BE2C (cell line): Measurements from ENCODE around the gene CHDH.

Experiments used
- DNase-seq: peaks from one replicate; pipeline ENCODE4 v3.0.0-alpha.2; 2020
- H3K27me3 ChIP-seq: fragments of 250-450 bp; sonication (Bioruptor Pico); 2 replicates; pipeline ENCODE4 v1.5.1; 2020; ENCODE audit warnings: mild to moderate bottlenecking
- H3K36me3 ChIP-seq: fragments of 250-450 bp; sonication (Bioruptor Pico); 2 replicates; pipeline ENCODE4 v1.5.1; 2020; ENCODE audit warnings: mild to moderate bottlenecking
- H3K4me1 ChIP-seq: fragments of 250-450 bp; sonication (Bioruptor Pico); 2 replicates; pipeline ENCODE4 v1.5.1; 2020
- H3K4me3 ChIP-seq: 2 replicates; pipeline ENCODE4 v1.5.1; 2011; ENCODE audit warnings: low read depth, low read length
- H3K9me3 ChIP-seq: fragments of 250-450 bp; sonication (Bioruptor Pico); 2 replicates; pipeline ENCODE4 v1.5.1; 2020
- CTCF ChIP-seq: IDR thresholded peaks from 2 replicates; pipeline ENCODE4 v1.5.1; 2012; ENCODE audit warnings: mild to moderate bottlenecking, low read depth, low read length

Gene CHDH

GRCh38 chr3:53859178-53859577 lies 13.0 kb upstream of the CHDH start:
- TF ChIP-seq CTCF = no peak
- no peaks in the 10 kb centered on the region for H3K36me3 ChIP-seq
- no peak for DNase-seq

GRCh38 chr3:53858096-53858741 lies 12.0 kb upstream of the CHDH start:
- no peak for TF ChIP-seq CTCF
- Histone ChIP-seq H3K36me3 (no peaks in the 10 kb centered on the region), H3K9me3 (no peaks in the 10 kb centered on the region), H3K27me3 (no peaks in the 10 kb centered on the region), H3K4me3 (no peak overlapping the region), H3K4me1 (no peaks in the 10 kb centered on the region)
- DNase-seq = no peak

More at GRCh38 chr3:53859178-53859577, 13.0 kb upstream of the CHDH start:
- Histone ChIP-seq H3K27me3 (no peaks in the 10 kb centered on the region), H3K4me3 (no peak overlapping the region), H3K9me3 (no peaks in the 10 kb centered on the region), H3K4me1 (no peaks in the 10 kb centered on the region)

- Histone ChIP-seq H3K27me3 (no peaks in the 10 kb centered on the region), H3K36me3 (no peaks in the 10 kb centered on the region), H3K4me1 (no peaks in the 10 kb centered on the region), H3K9me3 (no peaks in the 10 kb centered on the region), H3K4me3 (no peak overlapping the region)
- no peak for TF ChIP-seq CTCF
- no peak for DNase-seq
Observed at GRCh38 chr3:53856964-53857363, 10.7 kb upstream of the CHDH start.

- no peaks in the 10 kb centered on the region for H3K36me3 ChIP-seq
- DNase-seq = no peak
- no peaks in the 10 kb centered on the region for H3K9me3 ChIP-seq
- no peak overlapping the region for H3K4me3 ChIP-seq
- no peak for TF ChIP-seq CTCF
- no peaks in the 10 kb centered on the region for H3K4me1 ChIP-seq
- H3K27me3 ChIP-seq = peaks cover 13% of the 10 kb centered on the region
Observed at GRCh38 chr3:53850895-53851294, 4.7 kb upstream of the CHDH start.

GRCh38 chr3:53849916-53850315 lies 3.7 kb upstream of the CHDH start:
- no peaks in the 10 kb centered on the region for H3K4me1 ChIP-seq
- H3K27me3 ChIP-seq = peaks cover 21% of the 10 kb centered on the region
- no peak for DNase-seq

More at GRCh38 chr3:53849916-53850315, 3.7 kb upstream of the CHDH start:
- Histone ChIP-seq H3K4me3 (no peak overlapping the region), H3K9me3 (no peaks in the 10 kb centered on the region), H3K36me3 (no peaks in the 10 kb centered on the region)
- TF ChIP-seq CTCF = no peak
